Right atrium auricular region (tissue), 2 donors: ENCODE measurements around the gene TGFBI. TPM values are rescaled to one million over a fixed set of nuclear protein-coding genes. Genes with fewer than 3 reads are reported as not detected.

ENCODE experiments used
- DNase-seq: peaks from one replicate; pipeline ENCODE4 v3.0.0-alpha.2; 2019; ENCODE audit warnings: low spot score
- H3K27ac ChIP-seq, 2 donors: fragments of 200-600 bp; sonication (generic); 1 replicate in 1 of 2; 2 replicates in 1 of 2; pipeline ENCODE4 v1.5.1; 2016 to 2019
- H3K27me3 ChIP-seq, 2 donors: fragments of 200-600 bp; sonication (generic); one replicate each; pipeline versions ENCODE4 v1.5.1 to v1.6.0; 2017 to 2019
- H3K36me3 ChIP-seq: fragments of 200-600 bp; sonication (generic); one replicate; pipeline ENCODE4 v1.5.1; 2016
- H3K4me1 ChIP-seq, 2 donors: fragments of 200-600 bp; sonication (generic); one replicate each; pipeline versions ENCODE4 v1.5.1 to v1.6.0; 2017 to 2019
- H3K4me3 ChIP-seq, 2 donors: fragments of 200-600 bp; sonication (generic); 1 replicate in 1 of 2; 2 replicates in 1 of 2; pipeline ENCODE4 v1.5.1; 2017 to 2019; ENCODE audit warnings: mild to moderate bottlenecking in 1 of 2, moderate library complexity in 1 of 2
- H3K9me3 ChIP-seq, 2 donors: fragments of 200-600 bp; sonication (generic); one replicate each; pipeline ENCODE4 v1.5.1; 2019
- CTCF ChIP-seq, 2 donors: fragments of 200-600 bp; sonication (generic); IDR thresholded peaks; one replicate each; pipeline ENCODE4 v1.5.1; 2019; ENCODE audit warnings: antibody characterized with exemption in 2 of 2
- total RNA-seq, 2 donors: library from RNA; depleted of rRNA; stranded (reverse); fragments of >200 nt; gene quantifications; one replicate each; pipeline ENCODE4 v1.1.0, GENCODE V29; 2016

Gene TGFBI
- total RNA-seq, 2 donors from 2014 or later: 30.4 to 65.0 TPM

- H3K36me3 ChIP-seq: no peaks in the 10 kb centered on the region
- peaks cover 0 to 55% of the 10 kb centered on the region in 2 donors for H3K4me1 ChIP-seq
- no peak for TF ChIP-seq CTCF (IDR thresholded peaks at IDR 0.05)
- DNase-seq: no peak
- H3K27me3 ChIP-seq: no peaks in the 10 kb centered on the region
- H3K4me3 ChIP-seq: no peak overlapping the region
- no peaks in the 10 kb centered on the region for H3K9me3 ChIP-seq
- peak overlapping the region; percentile 75 to 78 for H3K27ac ChIP-seq
These were observed 58.2 kb downstream of the TGFBI start for GRCh38 chr5:136086783-136087566.

- H3K27me3 ChIP-seq: no peaks in the 10 kb centered on the region
- no peaks in the 10 kb centered on the region for H3K36me3 ChIP-seq
- H3K4me3 ChIP-seq: no peak overlapping the region
- peak; percentile 84 for DNase-seq
- H3K9me3 ChIP-seq: no peaks in the 10 kb centered on the region
- peaks cover 0 to 47% of the 10 kb centered on the region in 2 donors for H3K4me1 ChIP-seq
- peak overlapping the region; percentile 75 to 78 for H3K27ac ChIP-seq
- no peak for TF ChIP-seq CTCF (IDR thresholded peaks at IDR 0.05)
These were observed 59.4 kb downstream of the TGFBI start for GRCh38 chr5:136087961-136088871.

- H3K27ac ChIP-seq: peak overlapping the region in 1 of 2 donors; percentile 26
- no peak for TF ChIP-seq CTCF (IDR thresholded peaks at IDR 0.05)
- peaks cover 0 to 42% of the 10 kb centered on the region in 2 donors for H3K4me1 ChIP-seq
These were observed 61.0 kb downstream of the TGFBI start for GRCh38 chr5:136089791-136090190.

GRCh38 chr5:136090319-136090718, 61.5 kb downstream of the TGFBI start:
- peaks cover 0 to 39% of the 10 kb centered on the region in 2 donors for H3K4me1 ChIP-seq
- no peaks in the 10 kb centered on the region for H3K9me3 ChIP-seq
- no peak for TF ChIP-seq CTCF (IDR thresholded peaks at IDR 0.05)
- H3K4me3 ChIP-seq: no peak overlapping the region
- DNase-seq: no peak
- H3K27me3 ChIP-seq: no peaks in the 10 kb centered on the region
- no peaks in the 10 kb centered on the region for H3K36me3 ChIP-seq
- H3K27ac ChIP-seq: no peak overlapping the region

More at GRCh38 chr5:136089791-136090190, 61.0 kb downstream of the TGFBI start:
- Histone ChIP-seq H3K27me3 (no peaks in the 10 kb centered on the region), H3K4me3 (no peak overlapping the region), H3K36me3 (no peaks in the 10 kb centered on the region), H3K9me3 (no peaks in the 10 kb centered on the region)
- no peak for DNase-seq

GRCh38 chr5:136094189-136094912, 65.6 kb downstream of the TGFBI start:
- DNase-seq: no peak
- no peak for TF ChIP-seq CTCF (IDR thresholded peaks at IDR 0.05)

More at GRCh38 chr5:136094189-136094912, 65.6 kb downstream of the TGFBI start:
- H3K27ac ChIP-seq: no peak overlapping the region
- no peak overlapping the region for H3K4me3 ChIP-seq
- peaks cover 0 to 12% of the 10 kb centered on the region in 2 donors for H3K4me1 ChIP-seq
- no peaks in the 10 kb centered on the region for H3K9me3 ChIP-seq
- H3K36me3 ChIP-seq: no peaks in the 10 kb centered on the region
- no peaks in the 10 kb centered on the region for H3K27me3 ChIP-seq
